ENCODE results near the gene PSME4.

- TF ChIP-seq, protein P1, sequence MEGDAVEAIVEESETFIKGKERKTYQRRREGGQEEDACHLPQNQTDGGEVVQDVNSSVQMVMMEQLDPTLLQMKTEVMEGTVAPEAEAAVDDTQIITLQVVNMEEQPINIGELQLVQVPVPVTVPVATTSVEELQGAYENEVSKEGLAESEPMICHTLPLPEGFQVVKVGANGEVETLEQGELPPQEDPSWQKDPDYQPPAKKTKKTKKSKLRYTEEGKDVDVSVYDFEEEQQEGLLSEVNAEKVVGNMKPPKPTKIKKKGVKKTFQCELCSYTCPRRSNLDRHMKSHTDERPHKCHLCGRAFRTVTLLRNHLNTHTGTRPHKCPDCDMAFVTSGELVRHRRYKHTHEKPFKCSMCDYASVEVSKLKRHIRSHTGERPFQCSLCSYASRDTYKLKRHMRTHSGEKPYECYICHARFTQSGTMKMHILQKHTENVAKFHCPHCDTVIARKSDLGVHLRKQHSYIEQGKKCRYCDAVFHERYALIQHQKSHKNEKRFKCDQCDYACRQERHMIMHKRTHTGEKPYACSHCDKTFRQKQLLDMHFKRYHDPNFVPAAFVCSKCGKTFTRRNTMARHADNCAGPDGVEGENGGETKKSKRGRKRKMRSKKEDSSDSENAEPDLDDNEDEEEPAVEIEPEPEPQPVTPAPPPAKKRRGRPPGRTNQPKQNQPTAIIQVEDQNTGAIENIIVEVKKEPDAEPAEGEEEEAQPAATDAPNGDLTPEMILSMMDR (conservative IDR thresholded peaks at IDR 0.05; ENCODE audit: low read depth in 2 of 2): no peak
- no peak for TF ChIP-seq EZH2phosphoT487 (IDR thresholded peaks at IDR 0.05; ENCODE audit: unreplicated experiment)
- no peak for TF ChIP-seq CREB1 (CRISPR knock-in tag; IDR thresholded peaks at IDR 0.05; ENCODE audit: low read depth)
- no peak for TF ChIP-seq POLR2AphosphoS5 (IDR thresholded peaks at IDR 0.05; ENCODE audit: low read depth)
- TF ChIP-seq REST (IDR thresholded peaks at IDR 0.05; ENCODE audit: unreplicated experiment): no peak
- no peak for TF ChIP-seq ZNF331 (CRISPR knock-in tag; IDR thresholded peaks at IDR 0.05; ENCODE audit: low read depth)
- TF ChIP-seq EZH2 (IDR thresholded peaks at IDR 0.05; ENCODE audit: low read depth, unreplicated experiment): no peak
These were observed 1.4 kb downstream of the PSME4 start for GRCh38 chr2:53969285-53969967.

All from GM23338 (cell line).